Measurements from ENCODE around the gene IVNS1ABP. TPM values are rescaled to one million over a fixed set of nuclear protein-coding genes. Genes with fewer than 3 reads are reported as not detected.
"Not testable (repeated sequence)": the region's sequence is repeated elsewhere in the genome, so short reads cannot be mapped to it uniquely, and the experiment has no call there.

The IVNS1ABP gene
- total and polyA plus RNA-seq, 5 donors from 2014 or later, result 66.9 to 373 (median 81.3) TPM

DNA sequence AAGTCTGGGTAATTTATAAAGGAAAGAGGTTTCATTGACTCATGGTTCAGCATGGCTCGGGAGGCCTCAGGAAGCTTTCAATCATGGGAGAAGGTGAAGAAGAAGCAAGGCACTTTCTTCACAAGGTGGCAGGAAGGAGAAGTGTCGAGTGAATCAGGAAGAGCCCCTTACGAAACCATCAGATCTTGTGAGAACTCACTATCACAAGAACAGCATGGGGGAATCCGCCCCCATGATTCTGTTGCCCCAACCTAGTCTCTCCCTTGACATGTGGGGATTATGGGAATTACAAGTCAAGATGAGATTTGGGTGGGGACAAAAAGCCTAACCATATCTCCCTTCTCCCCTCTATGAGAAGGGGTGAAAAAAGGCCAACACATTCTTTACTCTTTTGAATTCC, 11.2 kb upstream of the IVNS1ABP start:
- H3K9me3 Mint-ChIP-seq, result peaks cover 0 to 5% (median 0%) of the 10 kb centered on the region in 7 donors

DNA sequence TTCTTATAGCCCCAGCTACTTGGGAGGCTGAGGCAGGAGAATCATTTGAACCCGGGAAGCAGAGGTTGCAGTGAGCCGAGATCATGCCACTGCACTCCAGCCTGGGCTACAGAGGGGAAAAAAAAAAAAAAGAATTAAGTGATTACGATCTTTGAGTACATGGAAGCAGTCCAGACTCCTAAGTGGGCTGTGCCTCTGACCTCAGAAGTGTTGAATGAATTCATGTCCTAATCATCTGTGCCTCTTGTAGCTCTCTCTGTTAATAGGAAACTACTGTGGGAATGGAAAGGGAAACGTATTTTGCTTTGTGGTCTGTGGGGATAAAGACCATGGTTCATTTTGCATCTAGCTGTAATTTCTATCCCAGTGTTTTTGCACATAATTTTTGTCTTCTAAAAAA, 8.4 kb upstream of the IVNS1ABP start:
- H3K4me1 ChIP-seq (ENCODE audit: control insufficient read depth, insufficient read depth, low read length, poor library complexity, severe bottlenecking), result no peaks in the 10 kb centered on the region
- no peaks in the 10 kb centered on the region for H3K9me3 ChIP-seq (ENCODE audit: control insufficient read depth in 2 of 2, low read length in 2 of 2)
- DNase-seq (no peak), ATAC-seq (ENCODE audit: low read depth in 2 of 2) (no peak)
- Mint-ChIP-seq H3K27ac (no peak overlapping the region), H3K4me3 (no peak overlapping the region), H3K4me1 (peaks cover 0 to 2% (median 0%) of the 10 kb centered on the region in 4 donors), H3K36me3 (no peaks in the 10 kb centered on the region), H3K27me3 (no peaks in the 10 kb centered on the region), H3K9me3 (peaks cover 0 to 5% (median 0%) of the 10 kb centered on the region in 7 donors)
- no peaks in the 10 kb centered on the region for H3K27me3 ChIP-seq (ENCODE audit: control insufficient read depth, insufficient read depth, low read length)
- H3K27ac ChIP-seq (ENCODE audit: insufficient read depth, low read length, poor library complexity, severe bottlenecking), result no peak overlapping the region
- no peak overlapping the region for H3K4me3 ChIP-seq (ENCODE audit: low read depth, low read length)
- no peaks in the 10 kb centered on the region for H3K36me3 ChIP-seq (ENCODE audit: control insufficient read depth, insufficient read depth, low read length)

More for the DNA sequence above, 11.2 kb upstream of the IVNS1ABP start:
- no peaks in the 10 kb centered on the region for H3K36me3 Mint-ChIP-seq
- no peaks in the 10 kb centered on the region for H3K36me3 ChIP-seq (ENCODE audit: control insufficient read depth, insufficient read depth, low read length)
- H3K27ac Mint-ChIP-seq, result no peak overlapping the region
- no peaks in the 10 kb centered on the region for H3K27me3 ChIP-seq (ENCODE audit: control insufficient read depth, insufficient read depth, low read length)
- ATAC-seq (ENCODE audit: low read depth in 2 of 2), result no peak
- no peaks in the 10 kb centered on the region for H3K27me3 Mint-ChIP-seq
- no peak for DNase-seq
- H3K4me1 ChIP-seq (ENCODE audit: control insufficient read depth, insufficient read depth, low read length, poor library complexity, severe bottlenecking), result no peaks in the 10 kb centered on the region
- no peak overlapping the region for H3K4me3 Mint-ChIP-seq
- H3K4me1 Mint-ChIP-seq, result no peaks in the 10 kb centered on the region
- no peak overlapping the region for H3K27ac ChIP-seq (ENCODE audit: insufficient read depth, low read length, poor library complexity, severe bottlenecking)
- H3K4me3 ChIP-seq (ENCODE audit: low read depth, low read length), result no peak overlapping the region
- H3K9me3 ChIP-seq (ENCODE audit: control insufficient read depth in 2 of 2, low read length in 2 of 2), result no peaks in the 10 kb centered on the region

- Mint-ChIP-seq H3K27ac (no peak overlapping the region), H3K27me3 (no peaks in the 10 kb centered on the region), H3K4me3 (no peak overlapping the region), H3K36me3 (no peaks in the 10 kb centered on the region), H3K9me3 (peaks cover 0 to 5% (median 0%) of the 10 kb centered on the region in 7 donors), H3K4me1 (peaks cover 0 to 5% (median 3%) of the 10 kb centered on the region in 4 donors)
- no peak for DNase-seq
- H3K27me3 ChIP-seq (ENCODE audit: control insufficient read depth, insufficient read depth, low read length), result no peaks in the 10 kb centered on the region
- no peak overlapping the region for H3K4me3 ChIP-seq (ENCODE audit: low read depth, low read length)
- no peak for ATAC-seq (ENCODE audit: low read depth in 2 of 2)
- no peaks in the 10 kb centered on the region for H3K9me3 ChIP-seq (ENCODE audit: control insufficient read depth in 2 of 2, low read length in 2 of 2)
- no peak overlapping the region for H3K27ac ChIP-seq (ENCODE audit: insufficient read depth, low read length, poor library complexity, severe bottlenecking)
- no peaks in the 10 kb centered on the region for H3K4me1 ChIP-seq (ENCODE audit: control insufficient read depth, insufficient read depth, low read length, poor library complexity, severe bottlenecking)
- H3K36me3 ChIP-seq (ENCODE audit: control insufficient read depth, insufficient read depth, low read length), result no peaks in the 10 kb centered on the region
Observed at GRCh38 chr1:185324118-185324517, 7.1 kb upstream of the IVNS1ABP start.

GRCh38 chr1:185322636-185323035, 5.6 kb upstream of the IVNS1ABP start:
- H3K4me1 ChIP-seq (ENCODE audit: control insufficient read depth, insufficient read depth, low read length, poor library complexity, severe bottlenecking), result peaks cover 10% of the 10 kb centered on the region
- no peak for ATAC-seq (ENCODE audit: low read depth in 2 of 2)
- peaks cover 0 to 2% (median 0%) of the 10 kb centered on the region in 7 donors for H3K9me3 Mint-ChIP-seq
- no peak overlapping the region for H3K27ac Mint-ChIP-seq
- H3K27me3 Mint-ChIP-seq, result no peaks in the 10 kb centered on the region
- no peaks in the 10 kb centered on the region for H3K36me3 ChIP-seq (ENCODE audit: control insufficient read depth, insufficient read depth, low read length)
- H3K27ac ChIP-seq (ENCODE audit: insufficient read depth, low read length, poor library complexity, severe bottlenecking), result no peak overlapping the region
- no peak overlapping the region for H3K4me3 ChIP-seq (ENCODE audit: low read depth, low read length)
- H3K4me3 Mint-ChIP-seq, result peak overlapping the region in 1 of 4 donors; percentile 45
- no peaks in the 10 kb centered on the region for H3K27me3 ChIP-seq (ENCODE audit: control insufficient read depth, insufficient read depth, low read length)
- no peaks in the 10 kb centered on the region for H3K36me3 Mint-ChIP-seq
- H3K9me3 ChIP-seq (ENCODE audit: control insufficient read depth in 2 of 2, low read length in 2 of 2), result no peaks in the 10 kb centered on the region
- no peak for DNase-seq
- peaks cover 5 to 20% (median 9%) of the 10 kb centered on the region in 4 donors for H3K4me1 Mint-ChIP-seq

DNA sequence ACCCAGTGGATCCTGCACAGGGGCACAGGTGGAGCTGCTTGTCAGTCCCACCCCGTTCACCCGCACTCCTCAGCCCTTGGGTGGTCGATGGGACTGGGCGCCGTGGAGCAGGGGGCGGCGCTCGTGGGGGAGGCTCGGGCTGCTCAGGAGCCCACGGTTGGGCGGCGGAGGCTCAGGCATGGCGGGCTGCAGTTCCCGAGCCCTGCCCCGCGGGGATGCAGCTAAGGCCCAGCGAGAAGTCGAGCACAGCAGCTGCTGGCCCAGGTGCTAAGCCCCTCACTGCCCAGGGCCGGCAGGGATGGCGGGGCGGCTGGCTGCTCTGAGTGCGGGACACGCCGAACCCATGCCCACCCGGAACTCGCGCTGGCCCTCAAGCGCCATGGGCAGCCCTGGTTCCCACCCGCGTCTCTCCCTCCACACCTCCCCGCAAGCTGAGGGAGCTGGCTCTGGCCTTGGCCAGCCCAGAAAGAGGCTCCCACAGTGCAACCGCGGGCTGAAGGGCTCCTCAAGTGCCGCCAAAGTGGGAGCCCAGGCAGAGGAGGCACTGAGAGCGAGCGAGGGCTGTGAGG, 4.7 kb upstream of the IVNS1ABP start:
- ATAC-seq (ENCODE audit: low read depth in 2 of 2); DNase-seq; H3K9me3 Mint-ChIP-seq; H3K4me3 ChIP-seq (ENCODE audit: low read depth, low read length); H3K27me3 ChIP-seq (ENCODE audit: control insufficient read depth, insufficient read depth, low read length); H3K36me3 ChIP-seq (ENCODE audit: control insufficient read depth, insufficient read depth, low read length); H3K27me3 Mint-ChIP-seq; H3K9me3 ChIP-seq (ENCODE audit: control insufficient read depth in 2 of 2, low read length in 2 of 2); H3K4me3 Mint-ChIP-seq; H3K27ac ChIP-seq (ENCODE audit: insufficient read depth, low read length, poor library complexity, severe bottlenecking); H3K27ac Mint-ChIP-seq; H3K36me3 Mint-ChIP-seq: not testable (repeated sequence)
- H3K4me1 Mint-ChIP-seq, result peaks cover 5 to 24% (median 11%) of the 10 kb centered on the region in 4 donors
- H3K4me1 ChIP-seq (ENCODE audit: control insufficient read depth, insufficient read depth, low read length, poor library complexity, severe bottlenecking), result peaks cover 13% of the 10 kb centered on the region

DNA sequence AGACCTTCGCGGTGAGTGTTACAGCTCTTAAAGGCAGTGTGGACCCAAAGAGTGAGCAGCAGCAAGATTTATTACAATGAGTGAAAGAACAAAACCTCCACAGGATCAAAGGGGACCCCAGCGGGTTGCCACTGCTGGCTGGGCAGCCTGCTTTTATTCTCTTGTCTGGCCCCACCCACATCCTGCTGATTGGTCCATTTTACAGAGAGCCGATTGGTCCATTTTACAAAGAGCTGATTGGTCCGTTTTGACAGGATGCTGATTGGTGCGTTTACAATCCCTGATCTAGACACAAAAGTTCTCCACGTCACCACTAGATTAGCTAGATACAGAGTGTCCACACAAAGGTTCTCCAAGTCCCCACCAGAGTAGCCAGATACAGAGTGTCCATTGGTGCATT, 4.1 kb upstream of the IVNS1ABP start:
- H3K4me3 Mint-ChIP-seq; H3K36me3 Mint-ChIP-seq; H3K4me3 ChIP-seq (ENCODE audit: low read depth, low read length); H3K27me3 ChIP-seq (ENCODE audit: control insufficient read depth, insufficient read depth, low read length); H3K36me3 ChIP-seq (ENCODE audit: control insufficient read depth, insufficient read depth, low read length); DNase-seq; H3K27ac ChIP-seq (ENCODE audit: insufficient read depth, low read length, poor library complexity, severe bottlenecking); H3K27me3 Mint-ChIP-seq; ATAC-seq (ENCODE audit: low read depth in 2 of 2); H3K9me3 Mint-ChIP-seq; H3K9me3 ChIP-seq (ENCODE audit: control insufficient read depth in 2 of 2, low read length in 2 of 2): not testable (repeated sequence)
- peak overlapping the region in 1 of 3 donors; percentile 69 for H3K27ac Mint-ChIP-seq
- H3K4me1 Mint-ChIP-seq, result peaks cover 5 to 24% (median 11%) of the 10 kb centered on the region in 4 donors
- H3K4me1 ChIP-seq (ENCODE audit: control insufficient read depth, insufficient read depth, low read length, poor library complexity, severe bottlenecking), result peaks cover 13% of the 10 kb centered on the region

DNA sequence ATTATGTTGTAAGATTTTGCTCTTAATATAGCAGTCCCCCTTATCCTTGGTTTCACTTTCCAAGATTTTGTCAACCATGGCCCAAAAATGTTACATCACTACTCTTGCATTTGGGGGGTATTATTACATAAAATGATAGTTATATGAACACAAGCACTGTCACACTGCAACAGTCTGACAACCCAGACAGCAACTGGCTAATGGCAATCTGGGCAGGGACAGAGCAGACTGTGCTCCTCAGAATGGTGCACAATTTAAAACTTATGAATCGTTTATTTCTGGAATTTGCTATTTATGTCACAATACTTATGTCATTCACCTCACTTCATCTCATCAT, 2.1 kb upstream of the IVNS1ABP start:
- peaks cover 8 to 40% (median 23%) of the 10 kb centered on the region in 4 donors for H3K4me1 Mint-ChIP-seq
- DNase-seq (no peak), ATAC-seq (ENCODE audit: low read depth in 2 of 2) (no peak)
- H3K4me3 Mint-ChIP-seq, result peak overlapping the region in 2 of 4 donors; percentile 33 to 97
- Histone ChIP-seq H3K4me1 (ENCODE audit: control insufficient read depth, insufficient read depth, low read length, poor library complexity, severe bottlenecking) (peaks cover 23% of the 10 kb centered on the region), H3K27ac (ENCODE audit: insufficient read depth, low read length, poor library complexity, severe bottlenecking) (peak overlapping the region; percentile 99), H3K27me3 (ENCODE audit: control insufficient read depth, insufficient read depth, low read length) (no peaks in the 10 kb centered on the region), H3K36me3 (ENCODE audit: control insufficient read depth, insufficient read depth, low read length) (no peaks in the 10 kb centered on the region), H3K9me3 (ENCODE audit: control insufficient read depth in 2 of 2, low read length in 2 of 2) (no peaks in the 10 kb centered on the region), H3K4me3 (ENCODE audit: low read depth, low read length) (peak overlapping the region; percentile 11)
- H3K36me3 Mint-ChIP-seq, result no peaks in the 10 kb centered on the region
- H3K27me3 Mint-ChIP-seq, result no peaks in the 10 kb centered on the region
- H3K27ac Mint-ChIP-seq, result peak overlapping the region in 2 of 3 donors; percentile 80 to 100
- H3K9me3 Mint-ChIP-seq, result peaks cover 0 to 2% (median 0%) of the 10 kb centered on the region in 7 donors

GRCh38 chr1:185318431-185319138, 1.5 kb upstream of the IVNS1ABP start:
- Histone ChIP-seq H3K27ac (ENCODE audit: insufficient read depth, low read length, poor library complexity, severe bottlenecking) (peak overlapping the region; percentile 99), H3K27me3 (ENCODE audit: control insufficient read depth, insufficient read depth, low read length) (no peaks in the 10 kb centered on the region), H3K9me3 (ENCODE audit: control insufficient read depth in 2 of 2, low read length in 2 of 2) (no peaks in the 10 kb centered on the region), H3K36me3 (ENCODE audit: control insufficient read depth, insufficient read depth, low read length) (no peaks in the 10 kb centered on the region), H3K4me3 (ENCODE audit: low read depth, low read length) (peak overlapping the region; percentile 71), H3K4me1 (ENCODE audit: control insufficient read depth, insufficient read depth, low read length, poor library complexity, severe bottlenecking) (peaks cover 28% of the 10 kb centered on the region)
- peaks cover 13 to 46% (median 27%) of the 10 kb centered on the region in 4 donors for H3K4me1 Mint-ChIP-seq
- H3K27ac Mint-ChIP-seq, result peak overlapping the region; percentile 96 to 100 (median 99)
- no peaks in the 10 kb centered on the region for H3K36me3 Mint-ChIP-seq
- ATAC-seq (ENCODE audit: low read depth in 2 of 2) (no peak), DNase-seq (no peak)
- no peaks in the 10 kb centered on the region for H3K27me3 Mint-ChIP-seq
- peaks cover 0 to 2% (median 0%) of the 10 kb centered on the region in 7 donors for H3K9me3 Mint-ChIP-seq
- H3K4me3 Mint-ChIP-seq, result peak overlapping the region; percentile 95 to 98 (median 97)

Data from CD4-positive, CD25-positive, alpha-beta regulatory T cell (primary cell).